Non-pigmented ciliary epithelial cell (primary cell): ENCODE results near the gene SV2B.

ENCODE experiments used
- DNase-seq: peaks from one replicate; pipeline ENCODE4 v3.0.0-alpha.2; 2010; ENCODE audit warnings: low read depth

SV2B gene

DNA sequence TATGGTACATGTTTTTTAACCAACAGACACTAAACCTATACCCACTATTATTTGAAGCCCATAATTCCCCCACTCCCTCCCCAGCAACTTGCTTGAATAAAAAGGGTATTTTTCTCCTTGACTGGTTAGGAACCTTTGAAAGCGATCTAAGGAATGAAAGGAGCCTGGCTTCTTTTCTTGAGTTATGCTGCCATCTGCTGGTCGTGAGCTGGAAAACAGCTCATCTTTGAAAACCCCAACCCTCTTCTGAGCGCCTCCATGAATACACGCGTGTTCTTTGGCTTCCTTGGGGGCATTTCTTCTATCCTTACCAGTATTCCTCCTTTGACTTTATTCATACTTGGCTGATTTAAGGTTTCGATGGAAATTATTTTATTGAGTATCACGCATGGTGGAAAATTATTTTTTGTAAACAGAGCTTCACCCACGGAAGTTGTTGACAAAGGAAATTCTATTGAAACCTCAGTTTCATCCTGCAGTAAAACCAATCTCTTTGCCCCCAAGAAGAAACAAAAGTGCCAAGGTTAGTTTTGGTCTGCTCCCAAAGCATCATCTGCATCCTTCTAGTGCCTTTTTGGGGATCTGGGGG, 171.6 kb downstream of the SV2B start:
- DNase-seq: peak; percentile 30

DNA sequence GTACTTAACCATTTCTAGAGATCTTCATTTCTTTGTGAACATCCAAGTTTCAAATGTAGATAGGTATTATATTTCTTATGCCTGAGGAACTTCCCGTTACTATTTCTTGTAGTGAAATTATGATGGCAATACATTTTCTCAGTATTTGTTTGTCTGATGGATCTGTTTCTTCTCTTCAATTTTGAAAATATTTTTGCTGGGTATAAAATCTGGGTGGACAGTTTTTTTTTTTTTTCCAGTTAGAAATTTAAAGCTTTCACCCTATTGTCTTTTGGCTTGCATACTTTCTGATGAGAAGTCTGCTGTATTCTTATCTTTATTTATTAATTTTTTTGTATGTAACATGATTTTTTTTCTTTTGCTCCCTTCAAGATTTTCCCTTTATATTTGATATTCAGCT, 175.8 kb downstream of the SV2B start:
- no peak for DNase-seq

GRCh38 chr15:91278951-91279350, 178.9 kb downstream of the SV2B start:
- DNase-seq: no peak

GRCh38 chr15:91279486-91279885, 179.4 kb downstream of the SV2B start:
- DNase-seq: no peak

- DNase-seq: no peak
Observed at GRCh38 chr15:91281947-91282346, 181.9 kb downstream of the SV2B start.

- no peak for DNase-seq
Observed at GRCh38 chr15:91282486-91282885, 182.4 kb downstream of the SV2B start.

DNA sequence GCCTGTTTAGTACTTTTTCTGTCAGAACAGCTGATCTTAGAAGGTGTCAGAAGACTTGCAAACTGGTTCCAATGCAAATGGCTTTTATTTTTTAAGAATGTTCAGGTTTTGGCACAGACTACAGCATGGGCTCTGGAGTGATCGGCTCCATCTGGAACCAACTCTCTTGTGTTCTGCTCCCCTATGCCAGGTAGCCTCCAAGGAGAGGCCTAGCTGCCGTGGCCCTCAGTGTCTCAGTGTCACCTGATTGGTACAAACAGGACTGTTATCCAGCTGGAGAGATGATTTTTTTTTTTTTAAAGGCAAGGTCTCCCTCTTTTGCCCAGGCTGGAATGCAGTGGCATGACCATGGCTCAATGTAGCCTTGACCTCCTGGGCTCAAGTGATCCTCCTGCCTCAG, 183.1 kb downstream of the SV2B start:
- no peak for DNase-seq

DNA sequence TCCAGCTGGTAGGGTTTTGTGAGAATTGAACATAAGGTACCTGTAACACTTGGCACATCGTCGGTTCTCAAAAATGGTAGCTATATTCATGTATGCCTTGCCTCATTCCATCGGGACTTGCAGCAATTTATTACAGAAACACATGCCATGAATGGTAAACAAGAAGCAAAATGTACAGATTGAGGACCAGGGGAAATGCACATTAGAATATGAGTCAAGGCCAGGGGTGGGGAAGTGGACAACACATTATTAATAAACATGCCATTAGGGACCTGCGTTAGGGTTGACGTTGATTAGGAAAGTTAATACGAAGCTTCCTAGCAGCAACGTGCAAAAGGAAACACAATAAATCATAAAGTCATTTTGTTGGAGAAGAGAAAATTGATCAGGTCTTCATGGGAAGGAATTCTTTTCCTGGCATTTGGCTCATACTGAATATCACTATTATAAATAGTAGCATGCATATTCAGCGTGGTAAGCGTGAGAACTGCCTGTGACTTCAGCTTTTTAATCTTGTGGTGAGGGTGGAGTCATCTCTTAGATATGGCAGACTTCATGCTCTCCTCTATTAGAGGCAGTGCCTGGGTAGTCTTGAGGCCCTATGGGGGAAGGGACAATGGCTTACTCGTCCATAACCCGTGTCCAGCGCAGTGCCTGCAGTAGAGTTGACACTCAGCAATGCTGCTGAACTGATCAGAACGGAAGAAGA, 184.9 kb downstream of the SV2B start:
- DNase-seq: no peak

DNA sequence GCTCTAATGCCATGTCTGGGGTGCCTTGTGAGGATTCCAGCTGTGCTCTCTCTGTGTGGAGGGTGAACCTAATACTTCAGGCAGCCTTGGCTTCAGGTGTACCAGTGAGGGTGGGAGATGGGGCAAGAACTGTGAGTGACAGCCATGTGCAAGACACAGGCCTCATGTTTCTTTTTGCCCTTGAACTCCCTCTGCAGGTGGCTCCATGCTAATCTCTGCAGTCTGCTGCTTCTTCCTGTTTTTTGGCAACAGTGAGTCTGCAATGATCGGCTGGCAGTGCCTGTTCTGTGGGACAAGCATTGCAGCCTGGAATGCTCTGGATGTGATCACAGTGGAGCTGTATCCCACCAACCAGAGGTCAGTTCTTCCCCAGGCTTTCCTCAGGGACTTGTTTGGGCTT, 189.3 kb downstream of the SV2B start:
- no peak for DNase-seq

- DNase-seq: no peak
Observed at GRCh38 chr15:91290553-91290952, 190.5 kb downstream of the SV2B start.

DNA sequence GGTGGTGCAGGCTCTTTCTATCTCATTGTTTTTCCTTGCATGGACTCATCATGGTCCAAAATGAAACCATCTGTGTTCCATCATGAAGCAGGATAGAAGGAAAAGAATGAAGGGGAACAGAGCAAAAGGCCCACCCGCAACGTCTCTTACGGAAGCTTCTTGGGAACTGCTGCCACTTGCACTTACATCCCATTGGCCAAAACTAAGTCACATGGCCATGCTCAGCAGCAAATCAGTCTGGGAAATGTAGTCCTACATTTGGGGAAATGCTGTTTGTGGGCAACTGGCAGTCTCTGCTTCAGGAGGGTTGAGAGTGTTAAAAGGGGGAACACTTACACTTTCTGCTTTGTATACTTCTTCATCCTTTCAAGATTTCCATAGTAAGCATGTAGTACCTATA, 191.6 kb downstream of the SV2B start:
- no peak for DNase-seq

DNA sequence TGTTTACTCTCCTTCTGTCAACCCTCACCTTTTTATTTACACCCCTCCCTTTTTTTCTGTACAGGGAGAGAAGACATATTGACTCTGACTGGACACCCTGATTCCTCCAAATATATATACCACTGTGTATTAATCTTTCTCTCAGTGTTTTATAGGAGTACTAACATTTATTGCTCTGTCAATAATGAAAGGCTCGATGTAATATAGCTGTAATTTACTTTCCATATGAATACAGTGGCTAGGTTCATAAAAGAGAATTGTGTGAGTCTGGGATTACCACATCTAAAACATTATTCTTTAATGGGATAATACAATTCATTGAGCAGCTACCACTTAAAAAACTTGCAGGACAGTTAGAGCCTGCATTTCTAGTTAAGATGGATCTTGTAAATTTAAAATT, 194.3 kb downstream of the SV2B start:
- DNase-seq: no peak

DNA sequence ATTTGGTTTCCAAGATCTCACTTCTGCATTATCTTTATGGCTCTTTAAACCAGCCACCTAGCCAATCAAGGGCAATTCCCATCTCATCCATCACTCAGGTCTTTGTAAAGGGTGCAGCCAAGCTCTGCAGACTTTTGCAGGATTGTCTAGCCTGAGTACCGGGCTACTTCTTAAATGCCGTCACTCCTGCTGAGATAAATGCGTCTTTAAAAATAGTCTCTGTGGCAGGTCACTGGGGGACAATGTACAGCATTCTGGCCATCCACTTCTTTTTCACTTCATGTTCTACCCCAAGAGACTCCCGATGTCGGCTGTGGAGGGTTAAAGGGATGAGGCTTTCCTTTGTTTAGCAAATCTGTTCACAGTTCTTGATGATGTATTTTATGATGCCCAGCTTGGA, 194.7 kb downstream of the SV2B start:
- no peak for DNase-seq

- no peak for DNase-seq
Observed at GRCh38 chr15:91298101-91298500, 198.0 kb downstream of the SV2B start.

- DNase-seq: peak; percentile 20
Observed at GRCh38 chr15:91302588-91303439, 202.8 kb downstream of the SV2B start.

GRCh38 chr15:91304210-91304609, 204.2 kb downstream of the SV2B start:
- DNase-seq: no peak

- DNase-seq: no peak
Observed at GRCh38 chr15:91304786-91305185, 204.7 kb downstream of the SV2B start.

GRCh38 chr15:91306144-91306543, 206.1 kb downstream of the SV2B start:
- DNase-seq: no peak

GRCh38 chr15:91307601-91308000, 207.5 kb downstream of the SV2B start:
- no peak for DNase-seq

GRCh38 chr15:91308199-91308598, 208.1 kb downstream of the SV2B start:
- no peak for DNase-seq

DNA sequence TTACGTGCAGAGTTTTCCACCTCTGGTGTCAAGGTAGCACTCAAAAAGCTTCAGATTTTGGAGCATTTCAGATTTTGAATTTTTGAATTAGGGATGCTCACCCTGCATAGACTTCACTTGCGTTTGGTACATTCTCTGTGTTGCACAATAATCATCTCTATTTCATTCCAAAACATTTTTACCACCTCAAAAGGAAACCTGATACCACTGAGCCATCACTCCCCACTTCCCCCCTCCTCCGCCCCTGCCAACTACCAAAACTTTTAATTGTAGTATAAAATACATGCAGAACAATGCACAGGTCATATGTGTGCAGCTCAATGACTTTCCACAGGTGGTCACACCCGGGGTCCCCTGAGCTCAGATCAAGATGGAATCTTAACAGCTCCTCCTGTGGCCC, 208.8 kb downstream of the SV2B start:
- DNase-seq: no peak

DNA sequence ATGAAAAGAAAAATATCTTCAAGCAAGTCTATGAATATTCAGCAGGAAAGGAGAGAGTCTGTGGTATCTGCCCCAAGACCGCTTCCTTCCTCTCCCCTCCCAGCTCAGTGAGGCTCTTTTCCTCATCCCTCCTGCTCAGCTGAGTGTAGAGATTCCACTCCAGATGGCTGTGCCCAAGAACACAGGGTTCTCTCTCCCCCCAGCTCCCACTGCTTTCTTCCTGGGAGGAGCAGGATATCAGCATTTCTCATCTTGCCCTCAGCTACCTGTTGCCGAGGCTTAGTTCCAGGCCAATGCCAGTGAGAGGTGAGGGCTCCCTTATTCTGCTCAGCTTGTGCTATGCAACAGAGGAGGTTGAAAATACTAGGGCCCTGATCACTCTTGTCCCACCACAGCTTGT, 211.9 kb downstream of the SV2B start:
- no peak for DNase-seq

GRCh38 chr15:91316126-91316525, 216.1 kb downstream of the SV2B start:
- DNase-seq: no peak
